ENCODE data around the gene HTR3E.

The HTR3E gene

DNA sequence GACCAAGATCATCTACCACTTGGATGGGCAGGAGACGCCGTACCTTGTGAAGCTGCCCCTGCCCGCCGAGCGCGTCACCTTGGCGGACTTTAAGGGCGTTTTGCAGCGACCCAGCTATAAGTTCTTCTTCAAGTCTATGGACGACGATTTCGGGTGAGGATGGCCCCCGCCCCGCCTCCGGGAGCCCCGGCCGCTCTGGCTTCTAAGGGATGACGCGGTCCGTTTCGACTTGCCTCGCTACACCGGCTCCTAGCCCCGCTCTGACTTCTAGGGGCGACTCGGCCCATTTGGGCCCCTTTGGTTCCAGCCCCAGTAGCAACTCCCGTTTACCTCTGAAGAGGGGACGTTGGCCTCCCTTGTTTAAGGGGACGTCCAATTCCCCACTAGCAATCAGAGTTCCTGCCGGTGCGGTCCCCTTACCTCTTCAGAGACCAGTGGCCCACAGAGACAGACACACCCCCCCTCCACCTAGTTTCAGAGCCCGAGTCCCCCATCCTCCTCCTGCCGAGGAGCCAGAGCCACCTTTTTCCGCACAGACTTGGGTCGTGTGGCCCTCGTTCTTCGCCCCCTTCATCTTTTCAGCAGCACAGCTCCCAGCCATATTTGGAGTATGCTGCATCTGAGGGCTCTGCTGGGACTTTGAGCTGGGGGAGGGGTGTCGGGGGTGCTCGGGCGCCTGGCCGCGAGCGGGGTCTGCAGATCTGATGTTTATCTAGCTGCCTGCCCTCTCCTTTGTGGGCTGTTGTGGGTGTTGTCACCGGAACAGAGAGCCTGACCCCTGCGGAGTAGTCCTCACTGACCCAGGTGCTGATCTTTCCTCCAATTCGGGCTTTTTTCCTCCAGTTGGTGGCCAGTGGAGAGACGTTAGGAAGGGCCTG, 59.0 kb downstream of the HTR3E start:
- DNase-seq (ENCODE audit: low read depth, low spot score) = no peak
- TF ChIP-seq SUZ12 (IDR thresholded peaks at IDR 0.05; ENCODE audit: extremely low read depth, insufficient read depth, insufficient read length) = no peak
- TF ChIP-seq ZNF274 (IDR thresholded peaks at IDR 0.05; ENCODE audit: low read depth, low read length) = no peak
- TF ChIP-seq YY1 (IDR thresholded peaks at IDR 0.05; ENCODE audit: insufficient read depth, insufficient read length) = no peak
- no peaks in the 10 kb centered on the region for H3K27me3 ChIP-seq (ENCODE audit: insufficient read depth, insufficient read length)
- peak overlapping the region; percentile 97 for H3K9ac ChIP-seq (ENCODE audit: insufficient read length, low read depth)
- no peaks in the 10 kb centered on the region for H3K9me3 ChIP-seq (ENCODE audit: insufficient read depth, low read length)
- H3K4me1 ChIP-seq (ENCODE audit: insufficient read depth, insufficient read length) = peaks cover 7% of the 10 kb centered on the region
- H3K36me3 ChIP-seq (ENCODE audit: insufficient read depth, insufficient read length, low read length) = peaks cover 23% of the 10 kb centered on the region
- H3K4me3 ChIP-seq (ENCODE audit: insufficient read length, low read depth) = peak overlapping the region; percentile 95

DNA sequence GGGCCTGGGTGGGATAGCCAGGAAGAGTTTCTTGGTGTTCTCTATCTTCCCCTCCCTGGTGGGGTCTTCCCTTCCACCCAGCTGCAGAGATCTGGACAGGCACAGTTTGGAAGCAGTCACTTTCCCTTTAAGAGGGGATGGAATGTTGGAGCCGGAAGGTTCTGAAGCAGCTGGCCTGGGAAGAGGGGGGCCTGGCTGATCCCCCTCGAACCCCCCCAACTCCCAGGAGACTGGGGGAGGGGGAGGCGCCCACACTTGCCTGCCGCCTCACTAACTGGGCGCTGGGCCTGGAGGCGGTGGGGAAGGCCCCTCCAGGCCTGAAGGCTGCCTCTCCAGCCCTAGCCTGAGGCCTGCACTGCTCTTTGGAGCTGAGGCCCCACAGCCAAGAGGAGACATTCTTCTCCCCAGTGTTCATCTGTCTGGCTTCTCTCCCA, 59.7 kb downstream of the HTR3E start:
- Histone ChIP-seq H3K4me3 (ENCODE audit: insufficient read length, low read depth) (peak overlapping the region; percentile 95), H3K27me3 (ENCODE audit: insufficient read depth, insufficient read length) (no peaks in the 10 kb centered on the region), H3K36me3 (ENCODE audit: insufficient read depth, insufficient read length, low read length) (peaks cover 21% of the 10 kb centered on the region), H3K9ac (ENCODE audit: insufficient read length, low read depth) (peak overlapping the region; percentile 97), H3K4me1 (ENCODE audit: insufficient read depth, insufficient read length) (peaks cover 7% of the 10 kb centered on the region), H3K9me3 (ENCODE audit: insufficient read depth, low read length) (no peaks in the 10 kb centered on the region)
- TF ChIP-seq YY1 (IDR thresholded peaks at IDR 0.05; ENCODE audit: insufficient read depth, insufficient read length) = no peak
- no peak for TF ChIP-seq ZNF274 (IDR thresholded peaks at IDR 0.05; ENCODE audit: low read depth, low read length)
- TF ChIP-seq SUZ12 (IDR thresholded peaks at IDR 0.05; ENCODE audit: extremely low read depth, insufficient read depth, insufficient read length) = no peak
- no peak for DNase-seq (ENCODE audit: low read depth, low spot score)
